Limb (tissue), 2 donors: ENCODE results near the gene BBS1.

Experiments
- DNase-seq, 2 donors: peaks; one replicate each; pipeline ENCODE4 v3.0.0-alpha.2; 2016; ENCODE audit errors: extremely low spot score in 2 of 2

The BBS1 gene

DNA sequence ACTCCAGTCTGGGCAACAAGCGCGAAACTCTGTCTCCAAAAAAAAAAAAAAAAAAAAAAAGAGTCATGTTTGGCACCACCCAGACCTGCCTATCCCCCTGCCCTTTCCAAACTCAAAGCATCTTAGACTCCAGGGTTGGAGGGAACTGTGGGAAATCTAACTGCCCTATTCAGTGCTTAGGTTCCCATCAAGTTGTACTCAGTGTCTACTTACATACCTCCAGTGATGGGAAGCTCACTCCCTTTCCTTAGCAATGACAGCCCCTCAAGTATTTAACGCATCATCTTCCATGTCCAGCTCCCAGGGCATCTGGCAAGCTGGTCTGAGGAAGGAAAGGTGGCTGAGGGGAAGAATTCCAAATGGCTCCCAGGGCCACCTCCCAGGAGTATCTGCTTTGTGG lies 39.3 kb downstream of the BBS1 start:
- no peak for DNase-seq

DNA sequence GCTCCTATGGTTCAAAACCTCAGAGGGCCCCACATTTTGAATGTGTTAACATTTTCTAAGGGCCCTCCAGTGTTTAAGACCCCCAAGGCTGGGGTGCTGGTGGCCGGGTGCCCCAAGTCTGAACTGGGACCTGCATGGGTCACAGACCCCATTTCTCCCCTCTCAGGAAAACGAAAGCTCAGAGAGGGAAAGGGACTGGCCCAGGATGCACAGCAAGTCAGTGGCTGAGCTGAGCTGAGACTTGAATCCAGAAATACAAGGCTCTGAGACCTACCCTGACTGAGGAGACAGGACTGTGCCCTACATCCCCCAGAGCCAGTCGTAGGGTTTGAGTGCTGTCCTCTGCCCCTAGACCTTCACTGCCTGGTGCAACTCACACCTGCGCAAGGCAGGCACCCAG lies 40.5 kb downstream of the BBS1 start:
- DNase-seq = no peak

DNA sequence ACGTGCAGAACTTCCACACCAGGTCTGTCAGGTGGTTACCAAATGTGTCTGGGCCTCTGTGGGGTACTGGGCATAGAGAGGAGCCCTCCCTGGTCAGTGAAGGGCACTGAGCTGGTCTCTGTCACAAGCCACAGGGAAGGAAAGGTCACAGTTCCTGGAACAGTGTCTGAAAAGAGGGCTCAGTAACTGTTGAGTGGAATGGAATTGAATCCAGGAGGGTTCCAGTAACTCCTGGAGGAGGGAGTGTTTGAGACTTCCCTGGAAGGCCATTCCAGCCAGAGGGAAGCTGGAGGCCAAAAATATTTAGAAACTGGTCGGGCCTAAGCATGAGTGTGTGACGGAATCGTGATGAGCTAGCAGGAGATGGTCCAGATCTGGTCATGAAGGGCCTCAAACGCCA lies 44.2 kb downstream of the BBS1 start:
- no peak for DNase-seq

DNA sequence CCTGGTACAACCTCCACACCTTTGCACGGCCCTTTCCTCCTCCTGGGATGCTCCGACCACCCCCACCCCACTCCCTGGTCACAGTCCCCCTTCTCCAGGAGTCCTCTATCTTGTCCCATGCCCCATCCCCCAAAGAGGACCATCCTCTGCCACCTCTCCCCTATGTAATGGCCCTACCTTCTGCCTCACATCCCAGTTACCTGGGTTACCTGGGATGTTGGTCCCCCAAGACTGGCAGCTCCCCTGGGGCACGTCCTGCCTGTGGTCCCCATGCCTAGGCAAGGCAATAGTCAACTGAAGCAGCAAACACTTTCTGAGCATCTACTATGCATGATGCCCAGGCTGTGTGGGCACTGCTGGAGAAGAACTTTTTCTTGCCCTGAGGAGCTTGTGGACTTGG lies 45.0 kb downstream of the BBS1 start:
- no peak for DNase-seq

DNA sequence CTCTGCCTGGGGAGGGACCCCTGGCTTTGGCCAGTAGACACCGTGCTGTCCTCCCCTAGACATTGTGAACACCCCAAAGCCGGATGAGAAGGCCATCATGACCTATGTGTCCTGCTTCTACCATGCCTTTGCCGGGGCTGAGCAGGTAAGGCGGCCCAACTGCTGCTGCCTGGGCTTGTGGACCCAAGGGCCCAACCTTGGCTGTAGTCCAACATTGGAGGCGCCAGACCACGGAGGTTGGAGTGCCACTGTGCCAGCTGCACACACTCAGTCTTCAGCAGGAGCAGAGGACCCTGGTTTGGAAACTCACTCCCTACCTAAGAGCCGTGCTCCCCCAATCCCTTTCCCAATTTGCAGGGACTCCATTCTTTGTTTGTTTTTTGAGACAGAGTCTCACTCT lies 45.7 kb downstream of the BBS1 start:
- no peak for DNase-seq

DNA sequence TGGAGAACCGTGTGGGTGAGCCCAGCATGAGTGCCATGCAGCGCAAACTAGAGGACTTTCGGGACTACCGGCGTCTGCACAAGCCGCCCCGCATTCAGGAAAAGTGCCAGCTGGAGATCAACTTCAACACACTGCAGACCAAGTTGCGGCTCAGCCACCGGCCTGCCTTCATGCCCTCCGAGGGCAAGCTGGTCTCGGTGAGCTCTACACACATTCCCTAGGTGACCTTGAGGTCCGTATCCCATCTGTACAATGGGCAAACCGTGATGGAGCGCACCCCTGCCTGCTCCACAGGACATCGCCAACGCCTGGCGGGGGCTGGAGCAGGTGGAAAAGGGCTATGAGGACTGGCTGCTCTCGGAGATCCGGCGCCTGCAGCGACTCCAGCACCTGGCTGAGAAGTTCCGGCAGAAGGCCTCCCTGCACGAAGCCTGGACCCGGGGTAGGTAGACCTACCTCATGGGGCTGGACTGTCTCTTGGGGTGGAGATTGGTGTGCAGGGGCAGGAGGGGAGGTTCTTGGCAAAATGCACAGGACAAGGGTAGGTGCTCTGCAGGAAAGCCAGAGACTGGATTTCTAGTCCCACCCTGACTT lies 47.4 kb downstream of the BBS1 start:
- no peak for DNase-seq

DNA sequence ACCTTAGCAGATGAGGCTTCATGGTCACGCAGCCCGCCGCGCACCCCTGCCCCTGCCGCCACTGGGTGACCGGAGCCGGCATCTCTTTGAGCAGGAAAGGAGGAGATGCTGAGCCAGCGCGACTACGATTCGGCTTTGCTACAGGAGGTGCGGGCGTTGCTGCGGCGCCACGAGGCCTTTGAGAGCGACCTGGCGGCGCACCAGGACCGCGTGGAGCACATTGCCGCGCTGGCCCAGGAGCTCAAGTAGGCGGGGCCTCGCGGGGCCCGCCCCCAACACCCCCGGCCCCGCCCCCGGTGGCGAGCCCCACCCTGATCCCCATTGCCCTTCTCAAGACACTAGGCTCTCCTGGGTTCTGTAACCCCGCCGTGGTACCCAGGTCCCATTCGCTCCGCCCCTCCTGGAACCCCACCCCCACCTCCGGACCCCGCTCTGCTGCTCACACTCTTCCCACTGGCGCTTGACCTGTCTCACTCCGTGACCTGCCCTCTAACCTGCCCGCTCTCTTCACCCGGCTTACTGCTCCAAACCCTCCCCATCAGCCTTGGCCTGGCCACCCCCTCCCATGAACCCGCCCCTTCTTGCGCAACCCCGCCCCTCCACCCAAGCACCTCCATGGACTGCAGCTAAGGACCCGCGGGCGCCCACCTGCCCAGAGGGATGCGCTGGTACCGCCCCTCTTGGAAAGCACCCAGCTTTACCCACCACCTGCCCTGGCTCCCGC lies 48.9 kb downstream of the BBS1 start:
- DNase-seq = peak in 1 of 2 donors; percentile 46

DNA sequence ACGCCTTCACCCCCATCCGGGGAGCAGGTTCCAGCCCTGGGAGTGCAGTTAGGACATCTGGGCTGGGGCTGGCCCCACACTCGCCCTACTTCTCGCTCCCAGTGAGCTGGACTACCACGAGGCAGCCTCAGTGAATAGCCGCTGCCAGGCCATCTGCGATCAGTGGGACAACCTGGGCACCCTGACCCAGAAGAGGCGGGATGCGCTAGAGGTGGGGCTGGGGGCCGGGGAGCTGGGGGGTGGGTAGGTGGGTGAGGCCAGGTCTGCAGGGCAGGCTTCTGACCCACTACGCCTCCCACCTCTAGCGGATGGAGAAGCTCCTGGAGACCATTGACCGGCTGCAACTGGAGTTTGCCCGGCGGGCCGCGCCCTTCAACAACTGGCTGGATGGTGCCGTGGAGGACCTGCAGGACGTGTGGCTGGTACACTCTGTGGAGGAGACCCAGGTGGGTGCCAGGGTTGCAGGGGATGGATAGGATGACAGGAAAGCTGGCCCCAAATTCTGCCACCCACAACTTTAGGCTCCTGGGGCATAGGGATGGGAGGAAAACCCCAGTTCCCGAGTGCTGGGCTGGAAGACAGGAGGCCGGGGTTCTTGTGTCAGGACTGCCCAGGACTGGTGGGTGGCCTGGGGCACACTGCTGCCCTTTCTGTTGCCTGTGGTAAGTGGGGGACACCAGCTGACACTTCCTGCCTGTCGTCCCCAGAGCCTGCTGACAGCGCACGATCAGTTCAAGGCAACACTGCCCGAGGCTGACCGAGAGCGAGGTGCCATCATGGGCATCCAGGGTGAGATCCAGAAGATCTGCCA lies 49.6 kb downstream of the BBS1 start:
- DNase-seq = no peak

DNA sequence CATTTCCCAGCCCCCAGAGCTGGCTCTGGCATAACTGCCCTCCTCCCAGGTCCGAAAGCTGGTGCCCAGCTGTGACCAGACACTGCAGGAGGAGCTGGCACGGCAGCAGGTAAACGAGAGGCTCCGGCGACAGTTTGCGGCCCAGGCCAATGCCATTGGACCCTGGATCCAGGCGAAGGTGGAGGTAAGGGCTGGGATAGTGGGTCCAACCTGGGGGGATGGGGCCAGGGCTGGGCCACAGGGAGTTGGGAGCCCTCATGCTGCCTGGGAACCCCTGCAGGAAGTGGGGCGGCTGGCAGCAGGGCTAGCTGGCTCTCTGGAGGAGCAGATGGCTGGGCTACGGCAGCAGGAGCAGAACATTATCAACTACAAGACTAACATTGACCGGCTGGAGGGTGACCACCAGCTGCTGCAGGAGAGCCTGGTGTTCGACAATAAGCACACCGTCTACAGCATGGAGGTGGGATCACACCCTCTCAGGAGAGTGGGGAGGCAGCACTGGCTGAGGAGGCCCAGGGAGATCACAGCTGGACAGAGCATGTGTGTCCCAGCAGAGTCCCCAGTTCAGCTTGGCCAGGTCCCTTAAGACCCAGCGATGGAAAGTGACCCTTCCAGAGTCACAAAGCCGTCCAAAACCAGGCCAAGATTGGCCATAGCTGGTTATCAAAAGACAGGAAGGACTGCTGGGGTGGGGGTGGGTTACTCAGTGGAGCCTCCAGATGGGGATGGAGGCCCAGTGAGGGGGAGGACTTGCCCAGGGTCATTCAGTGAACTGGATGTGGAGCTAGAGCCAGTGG lies 50.9 kb downstream of the BBS1 start:
- DNase-seq = no peak

DNA sequence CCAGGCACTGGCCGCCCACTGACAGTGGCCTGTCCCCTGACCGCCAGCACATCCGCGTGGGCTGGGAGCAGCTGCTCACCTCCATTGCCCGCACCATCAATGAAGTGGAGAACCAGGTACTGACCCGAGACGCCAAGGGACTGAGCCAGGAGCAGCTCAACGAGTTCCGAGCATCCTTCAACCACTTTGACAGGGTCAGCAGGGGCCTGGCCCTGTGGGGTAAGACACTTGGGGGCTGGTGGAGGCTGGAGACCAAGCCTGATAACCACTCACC lies 51.5 kb downstream of the BBS1 start:
- no peak for DNase-seq

DNA sequence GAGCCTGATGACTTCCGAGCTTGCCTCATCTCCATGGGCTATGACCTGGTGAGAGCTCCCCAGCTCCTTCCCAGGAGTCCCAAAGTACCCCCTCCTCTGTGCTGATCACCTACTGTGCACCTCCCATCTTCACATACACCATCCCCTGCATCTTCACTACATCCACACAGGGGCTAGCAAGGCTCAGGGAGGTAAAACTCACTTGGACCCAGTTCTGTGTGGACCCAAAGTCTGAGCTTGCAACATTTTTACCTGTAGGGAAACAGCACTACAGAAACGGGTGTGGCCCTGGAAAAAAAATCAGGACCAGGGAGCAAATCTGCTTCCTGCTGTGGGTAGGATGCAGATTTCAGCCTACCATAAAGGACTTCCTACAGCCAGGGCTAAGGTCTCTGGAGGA lies 51.8 kb downstream of the BBS1 start:
- DNase-seq = no peak

DNA sequence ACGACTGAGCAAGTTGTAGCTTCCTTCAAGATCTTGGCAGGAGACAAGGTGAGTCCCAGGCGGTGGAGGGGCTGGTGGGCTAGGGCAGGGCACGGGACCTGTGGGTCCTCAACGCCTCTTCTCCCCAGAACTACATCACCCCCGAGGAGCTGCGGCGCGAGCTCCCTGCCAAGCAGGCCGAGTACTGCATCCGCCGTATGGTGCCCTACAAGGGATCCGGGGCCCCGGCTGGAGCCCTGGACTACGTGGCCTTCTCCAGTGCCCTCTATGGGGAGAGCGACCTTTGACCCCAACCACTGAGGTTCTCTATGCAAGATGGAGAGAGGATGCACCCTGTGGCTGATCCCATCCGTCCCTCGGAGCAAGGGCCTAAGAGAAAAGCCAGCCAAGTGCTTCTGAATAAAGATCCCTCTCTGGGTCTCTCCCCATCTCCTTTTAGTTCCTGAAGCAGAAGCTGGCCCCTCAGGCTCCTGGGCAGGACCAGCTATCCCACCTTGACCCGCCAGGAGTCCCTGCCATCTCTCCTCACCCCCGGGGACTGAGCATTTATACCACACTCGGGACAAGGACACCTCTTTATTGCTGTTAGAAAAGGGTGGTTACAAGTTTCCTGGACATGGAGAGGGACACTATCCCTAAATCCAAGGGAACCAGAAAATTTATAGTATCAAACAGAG lies 52.6 kb downstream of the BBS1 start:
- no peak for DNase-seq

DNA sequence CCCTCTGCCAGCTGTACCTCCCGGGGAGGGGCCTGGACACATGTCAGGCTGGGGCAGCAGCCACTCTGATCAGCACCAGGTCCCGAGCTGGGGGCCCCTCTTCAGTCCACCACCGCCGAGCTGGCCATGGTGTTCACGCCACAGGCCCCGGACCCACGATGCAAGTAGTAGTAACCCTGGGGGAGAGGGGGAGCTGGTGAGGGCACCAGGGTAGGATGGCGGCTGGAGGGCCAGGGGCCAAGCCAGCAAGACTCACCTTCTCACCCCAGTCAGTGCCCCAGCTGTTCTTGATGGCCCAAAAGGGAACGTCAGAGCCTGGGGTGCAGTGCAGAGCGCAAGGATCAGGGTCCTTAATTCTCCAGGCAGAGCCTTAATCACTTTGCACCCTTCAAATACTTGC lies 53.4 kb downstream of the BBS1 start:
- DNase-seq = no peak

DNA sequence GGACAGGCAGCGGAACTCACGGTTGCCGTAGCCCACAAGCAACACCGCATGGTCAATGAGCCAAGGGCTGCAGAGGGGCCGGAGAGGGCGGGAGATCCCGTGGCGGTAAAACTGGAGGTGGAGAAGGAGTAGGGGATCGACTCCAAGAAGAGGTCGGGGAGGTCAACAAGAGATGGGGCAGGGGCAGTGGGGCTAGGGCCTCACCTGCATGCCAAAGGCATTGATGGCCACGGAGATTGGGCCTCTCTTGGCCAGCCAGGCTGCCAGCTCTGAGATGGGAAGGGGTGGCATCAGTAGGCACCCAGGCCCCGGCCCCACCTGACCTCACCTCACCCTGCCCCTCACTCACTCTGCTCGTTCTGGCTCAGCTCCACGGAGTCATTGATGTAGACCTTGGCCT lies 54.1 kb downstream of the BBS1 start:
- no peak for DNase-seq

DNA sequence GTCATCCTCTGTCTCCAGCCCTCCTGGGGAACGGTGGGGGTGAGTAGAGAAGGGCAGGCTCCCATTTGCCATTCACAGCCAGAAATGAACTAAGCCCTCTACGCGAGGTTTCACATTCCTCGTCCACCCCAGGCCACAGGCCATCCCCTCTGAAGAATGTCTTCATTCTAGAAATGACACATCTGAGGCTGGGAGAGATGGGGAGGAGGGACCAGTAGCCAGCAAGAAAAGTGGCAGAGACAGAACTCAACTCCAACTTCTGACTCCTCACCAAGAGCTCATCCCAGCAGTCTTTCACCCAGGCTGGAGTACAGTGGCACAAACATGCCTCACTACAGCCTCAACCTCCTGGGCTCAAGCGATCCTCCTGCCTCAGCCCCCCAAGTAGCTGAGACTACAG lies 54.5 kb downstream of the BBS1 start:
- no peak for DNase-seq

DNA sequence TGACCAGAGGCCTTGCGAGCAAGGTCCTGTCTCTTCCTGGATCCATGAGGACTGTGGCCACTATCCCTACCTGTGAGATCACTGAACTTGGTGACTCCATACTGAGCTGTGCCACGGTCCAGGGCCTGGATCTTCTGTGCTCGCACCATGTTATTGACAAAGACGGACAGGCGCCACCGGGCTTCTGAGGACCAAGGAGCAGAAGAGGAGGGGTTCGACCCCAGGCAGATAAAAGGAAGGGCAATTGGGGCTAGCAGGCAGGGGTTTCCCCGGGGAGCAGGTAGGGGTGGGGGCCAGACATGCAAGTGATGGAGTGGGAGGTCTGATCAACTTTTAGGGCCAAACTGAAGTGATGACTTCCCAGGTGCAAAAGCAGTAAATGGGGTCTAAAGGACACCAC lies 55.8 kb downstream of the BBS1 start:
- no peak for DNase-seq

DNA sequence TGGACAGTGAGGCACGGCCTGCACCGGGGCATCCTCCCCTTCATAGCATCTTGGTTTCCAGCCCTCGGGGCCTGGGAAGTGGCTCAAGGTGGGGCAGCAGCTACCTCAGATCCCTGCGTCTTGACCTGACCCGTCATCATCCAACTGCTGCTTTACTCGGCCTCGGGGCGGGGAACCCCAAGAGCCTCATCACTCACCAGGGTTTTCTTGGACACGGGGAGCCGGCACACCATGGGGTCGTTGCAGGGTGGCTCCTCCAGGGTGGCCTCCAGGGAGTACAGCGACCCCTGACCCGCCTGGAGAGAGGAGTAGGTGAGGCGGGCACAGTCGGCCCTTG lies 57.3 kb downstream of the BBS1 start:
- DNase-seq = no peak

DNA sequence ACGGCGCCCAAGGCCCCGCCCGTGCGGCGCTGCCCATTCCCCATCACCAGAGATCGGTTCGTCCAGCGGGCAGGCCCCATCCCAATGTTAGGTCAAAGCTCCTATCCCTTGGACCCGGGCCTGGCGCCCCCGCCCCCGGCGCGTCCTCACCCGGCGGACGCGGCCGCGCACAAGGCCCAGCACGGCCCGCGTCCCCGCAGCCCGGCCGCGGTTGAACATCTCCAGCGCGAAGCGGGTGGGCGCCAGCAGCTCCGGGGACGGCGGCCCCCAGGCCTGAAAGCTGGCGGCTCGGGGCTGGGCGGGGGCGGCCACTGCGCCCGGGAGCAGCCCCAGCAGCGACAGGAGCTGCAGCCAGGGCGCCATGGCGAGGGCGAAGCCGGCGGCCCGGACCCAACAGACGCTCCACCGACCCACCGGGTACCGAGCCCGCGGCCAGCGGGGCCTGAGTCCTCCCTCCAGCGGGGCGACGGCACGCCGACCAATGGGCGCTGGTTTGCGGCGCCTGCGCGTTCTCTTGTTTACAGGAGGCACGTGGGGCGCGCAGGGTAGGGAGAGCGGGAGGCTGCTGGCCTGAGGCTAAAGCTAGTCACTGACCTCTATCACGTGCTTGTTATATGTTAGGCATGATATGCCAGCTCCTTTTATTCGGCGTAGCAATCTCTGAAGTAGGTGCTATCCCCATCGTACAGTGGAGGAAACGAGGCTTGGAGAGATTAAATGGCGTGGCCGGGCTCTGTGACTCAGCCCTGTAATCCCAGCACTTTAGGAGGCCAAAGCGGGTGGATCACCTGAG lies 57.9 kb downstream of the BBS1 start, which contains the start of gene CTSF:
CTSF (minus strand) TSS at position 483 of the 793 bp plus-strand sequence; CDS start at position 363, 120 bp downstream.
- peak; percentile 63 to 87 for DNase-seq

DNA sequence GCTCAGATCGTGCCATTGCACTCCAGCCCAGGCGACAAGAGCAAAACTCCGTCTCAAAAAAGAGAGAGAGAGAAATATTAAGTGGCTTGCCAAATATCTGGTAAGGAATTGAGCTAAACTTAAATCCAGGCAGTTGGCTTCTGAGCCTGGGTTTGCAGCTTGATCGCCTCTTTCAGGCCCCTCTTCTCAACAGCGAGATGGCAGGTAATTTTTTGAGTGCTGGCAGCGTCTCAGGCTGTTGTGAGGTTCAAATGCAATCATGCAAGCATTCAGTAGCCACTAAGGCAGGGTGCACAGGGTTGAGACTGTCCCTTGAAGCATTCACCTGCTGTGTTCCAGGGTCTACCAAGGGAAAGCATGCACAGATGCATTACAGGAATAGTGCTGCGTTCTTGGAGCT lies 58.6 kb downstream of the BBS1 start:
- DNase-seq = no peak

DNA sequence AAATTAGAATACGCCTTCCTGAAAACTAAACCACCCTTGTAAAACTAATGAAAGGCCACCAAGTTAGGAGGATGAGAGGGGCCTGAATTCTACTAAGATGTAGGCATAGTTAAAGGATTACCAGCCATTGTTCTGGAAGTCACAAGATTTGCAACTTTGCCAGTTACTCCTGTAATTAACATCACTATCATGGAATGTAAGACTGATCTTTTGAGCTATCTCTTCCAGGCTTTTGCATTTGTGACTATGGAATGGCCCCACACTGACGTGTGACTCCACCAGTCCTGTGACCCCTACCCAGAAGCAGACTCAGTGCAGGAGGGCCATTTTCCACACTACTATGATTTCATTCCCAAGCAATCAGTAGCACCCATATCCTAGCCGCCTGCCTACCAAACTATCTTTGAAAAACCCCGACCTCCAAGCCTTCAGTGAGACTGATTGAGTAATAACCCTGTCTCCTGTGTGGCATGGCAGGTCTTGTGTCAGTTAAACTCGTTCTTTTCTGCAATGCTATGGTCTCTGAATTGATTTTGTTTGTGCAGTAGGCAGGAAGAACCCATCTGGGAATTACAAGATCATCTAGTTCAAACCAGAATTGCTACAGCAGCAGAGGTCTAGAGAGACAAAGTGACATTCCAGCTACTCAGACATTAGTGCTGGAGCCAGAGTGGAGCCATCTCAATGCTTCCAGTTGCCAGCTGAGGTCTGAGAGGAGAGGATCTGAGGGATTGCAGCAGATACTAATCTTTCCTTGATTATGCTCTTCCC lies 59.8 kb downstream of the BBS1 start:
- no peak for DNase-seq
